ENCODE results near the gene NLRP3. TPM values are rescaled to one million over a fixed set of nuclear protein-coding genes. Genes with fewer than 3 reads are reported as not detected.
"Not testable (repeated sequence)": the region's sequence is repeated elsewhere in the genome, so short reads cannot be mapped to it uniquely, and the experiment has no call there.

The NLRP3 gene
- total RNA-seq, 1 donor: 18.0 TPM

DNA sequence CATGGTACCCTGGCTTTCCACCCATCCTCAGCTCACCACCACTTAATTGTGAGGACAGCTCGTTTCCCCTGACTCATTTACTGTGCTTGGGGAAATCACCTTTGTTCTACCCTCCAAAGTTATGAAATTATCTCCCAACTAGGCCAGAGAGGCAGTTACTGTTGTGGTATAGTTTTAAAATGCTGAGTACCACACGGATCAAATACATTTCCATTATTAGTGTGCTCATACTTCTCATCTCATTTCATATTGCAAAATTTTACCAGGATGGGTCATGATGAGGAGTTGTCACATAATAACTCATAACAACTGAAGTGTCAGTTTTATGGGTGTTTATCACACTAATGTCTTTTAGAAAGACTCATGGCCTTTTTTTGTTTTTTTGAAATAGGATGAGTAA, 51.2 kb downstream of the NLRP3 start:
- DNase-seq (ENCODE audit: low read depth in 2 of 3, low spot score in 2 of 3): no peak

DNA sequence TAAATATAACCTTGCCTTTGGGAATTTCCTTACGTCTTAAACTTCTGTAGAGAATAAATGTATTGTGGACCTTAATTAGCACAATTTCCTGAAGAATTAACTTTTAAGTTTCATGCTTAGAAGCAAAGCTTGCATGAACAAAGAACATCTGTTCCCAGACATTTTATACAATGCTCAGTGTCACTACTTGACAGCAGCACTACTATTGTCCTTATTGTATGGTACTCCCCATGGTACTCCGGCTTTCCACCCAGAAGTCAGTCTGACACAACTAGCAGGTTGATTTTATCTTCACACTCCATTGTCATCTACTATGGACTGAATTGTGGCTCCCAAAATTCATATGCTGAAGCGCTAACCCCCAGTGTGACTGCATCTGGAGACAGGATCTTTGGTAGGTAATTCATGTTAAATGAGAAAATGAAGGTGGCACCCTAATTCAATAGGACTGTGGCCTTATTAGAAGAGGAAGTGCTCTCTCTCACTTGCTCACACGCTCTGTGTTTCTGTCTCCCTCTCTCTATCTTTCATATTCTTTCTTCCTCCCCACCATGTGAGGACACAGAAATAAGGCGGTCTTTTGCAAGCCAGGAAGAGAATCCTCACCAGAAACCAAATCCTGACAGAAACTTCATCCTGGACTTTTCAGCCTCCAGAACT, 52.6 kb downstream of the NLRP3 start:
- DNase-seq (ENCODE audit: low read depth in 2 of 3, low spot score in 2 of 3): no peak

DNA sequence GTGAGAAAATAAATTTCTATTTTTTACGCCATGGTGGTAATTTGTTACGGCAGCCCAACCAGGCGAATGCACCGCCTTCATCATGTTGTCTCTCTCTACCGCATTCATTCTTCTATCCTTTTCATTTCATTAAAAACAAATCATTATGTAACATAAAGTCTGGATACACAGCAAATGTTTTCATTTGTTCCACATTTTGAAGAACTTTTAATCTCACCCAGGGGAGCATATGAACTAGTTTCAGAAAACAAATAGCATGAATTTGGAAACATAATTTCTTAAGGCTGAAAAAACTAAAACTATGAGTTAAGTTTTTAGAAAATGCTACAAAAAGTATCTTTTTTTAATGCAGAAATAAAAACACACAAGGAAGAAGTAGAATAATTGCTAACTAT, 53.2 kb downstream of the NLRP3 start:
- no peak for DNase-seq (ENCODE audit: low read depth in 2 of 3, low spot score in 2 of 3)

DNA sequence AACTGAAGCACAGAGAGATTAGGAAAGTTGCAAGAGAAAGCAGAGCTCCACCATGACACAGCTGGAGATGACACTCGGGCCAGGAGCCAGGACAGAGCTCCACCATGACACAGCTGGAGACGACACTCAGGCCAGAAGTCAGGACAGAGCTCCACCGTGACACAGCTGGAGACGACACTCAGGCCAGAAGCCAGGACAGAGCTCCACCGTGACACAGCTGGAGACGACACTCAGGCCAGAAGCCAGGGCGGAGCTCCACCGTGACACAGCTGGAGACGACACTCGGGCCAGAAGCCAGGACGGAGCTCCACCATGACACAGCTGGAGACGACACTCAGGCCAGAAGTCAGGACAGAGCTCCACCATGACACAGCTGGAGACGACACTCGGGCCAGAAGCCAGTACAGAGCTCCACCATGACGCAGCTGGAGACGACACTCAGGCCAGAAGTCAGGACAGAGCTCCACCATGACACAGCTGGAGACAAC, 55.0 kb downstream of the NLRP3 start:
- not testable (repeated sequence) for DNase-seq (ENCODE audit: low read depth in 2 of 3, low spot score in 2 of 3)

DNA sequence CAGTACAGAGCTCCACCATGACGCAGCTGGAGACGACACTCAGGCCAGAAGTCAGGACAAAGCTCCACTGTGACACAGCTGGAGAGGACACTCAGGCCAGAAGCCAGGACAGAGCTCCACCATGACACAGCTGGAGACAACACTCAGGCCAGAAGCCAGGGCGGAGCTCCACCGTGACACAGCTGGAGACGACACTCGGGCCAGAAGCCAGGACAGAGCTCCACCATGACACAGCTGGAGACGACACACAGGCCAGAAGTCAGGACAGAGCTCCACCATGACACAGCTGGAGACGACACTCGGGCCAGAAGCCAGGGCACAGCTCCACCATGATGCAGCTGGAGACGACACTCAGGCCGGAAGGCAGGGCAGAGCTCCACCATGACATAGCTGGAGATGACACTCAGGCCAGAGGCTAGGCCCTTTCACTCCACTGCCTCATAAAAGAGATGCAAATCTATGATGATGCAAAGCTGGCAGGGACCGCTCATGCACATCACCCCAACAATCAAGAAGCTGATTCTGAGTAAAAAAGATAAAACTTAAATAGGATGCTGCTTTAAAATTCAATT, 55.6 kb downstream of the NLRP3 start:
- no peak for DNase-seq (ENCODE audit: low read depth in 2 of 3, low spot score in 2 of 3)

DNA sequence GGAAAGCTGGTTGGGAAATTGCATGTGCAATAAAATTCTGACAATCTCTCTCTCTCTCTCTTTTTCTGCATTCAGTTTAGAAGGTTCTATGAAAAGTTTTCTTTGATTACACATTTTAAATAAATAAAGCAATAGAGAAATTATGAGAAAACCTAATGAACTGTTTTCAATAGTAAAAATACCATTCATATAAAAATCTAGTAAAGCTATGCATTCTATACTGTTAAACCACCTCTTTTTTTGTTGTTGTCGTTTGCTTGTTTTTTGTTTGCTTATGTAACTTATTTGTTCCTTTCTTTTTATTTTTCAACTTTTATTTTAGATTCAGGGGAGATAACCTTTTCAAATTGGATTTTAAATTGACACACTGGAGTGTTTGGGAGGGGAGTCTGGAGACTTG, 56.1 kb downstream of the NLRP3 start:
- DNase-seq (ENCODE audit: low read depth in 2 of 3, low spot score in 2 of 3): no peak

DNA sequence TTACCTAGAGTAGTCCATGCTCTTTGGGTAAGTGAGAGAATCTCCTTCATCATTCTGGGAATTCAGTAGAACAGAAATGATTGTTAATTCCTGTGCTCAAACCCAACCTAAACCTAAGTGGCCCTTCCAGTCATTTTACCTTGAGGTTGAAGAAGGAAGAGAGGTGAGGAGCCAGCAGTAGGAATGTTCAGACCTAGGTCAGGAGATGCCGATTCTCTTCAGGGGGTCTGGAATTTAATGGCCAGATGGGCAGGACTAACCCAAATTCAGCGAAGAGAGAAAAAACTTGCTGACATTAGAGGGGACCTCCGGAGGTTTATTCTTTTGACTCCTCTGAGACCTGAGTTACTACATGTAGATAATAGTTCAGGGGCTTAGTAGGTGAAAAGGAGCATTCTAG, 58.4 kb downstream of the NLRP3 start:
- no peak for DNase-seq (ENCODE audit: low read depth in 2 of 3, low spot score in 2 of 3)

DNA sequence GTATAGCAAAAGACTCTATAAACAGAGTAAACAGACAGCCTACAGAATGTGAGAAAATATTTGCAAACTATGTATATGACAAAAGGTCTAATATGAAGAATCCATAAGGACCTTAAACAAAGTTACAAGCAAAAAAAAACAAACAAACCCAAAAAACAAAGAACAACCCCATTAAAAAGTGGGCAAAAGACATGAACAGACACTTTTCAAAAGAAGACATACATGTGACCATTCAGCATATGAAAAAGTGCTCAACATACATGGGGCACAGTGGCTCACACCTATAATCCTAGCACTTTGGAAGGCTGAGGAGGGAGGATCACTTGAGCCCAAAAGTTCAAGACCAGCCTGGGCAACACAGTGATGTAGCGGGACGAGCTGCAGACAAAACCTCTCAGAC, 59.8 kb downstream of the NLRP3 start:
- DNase-seq (ENCODE audit: low read depth in 2 of 3, low spot score in 2 of 3): no peak

DNA sequence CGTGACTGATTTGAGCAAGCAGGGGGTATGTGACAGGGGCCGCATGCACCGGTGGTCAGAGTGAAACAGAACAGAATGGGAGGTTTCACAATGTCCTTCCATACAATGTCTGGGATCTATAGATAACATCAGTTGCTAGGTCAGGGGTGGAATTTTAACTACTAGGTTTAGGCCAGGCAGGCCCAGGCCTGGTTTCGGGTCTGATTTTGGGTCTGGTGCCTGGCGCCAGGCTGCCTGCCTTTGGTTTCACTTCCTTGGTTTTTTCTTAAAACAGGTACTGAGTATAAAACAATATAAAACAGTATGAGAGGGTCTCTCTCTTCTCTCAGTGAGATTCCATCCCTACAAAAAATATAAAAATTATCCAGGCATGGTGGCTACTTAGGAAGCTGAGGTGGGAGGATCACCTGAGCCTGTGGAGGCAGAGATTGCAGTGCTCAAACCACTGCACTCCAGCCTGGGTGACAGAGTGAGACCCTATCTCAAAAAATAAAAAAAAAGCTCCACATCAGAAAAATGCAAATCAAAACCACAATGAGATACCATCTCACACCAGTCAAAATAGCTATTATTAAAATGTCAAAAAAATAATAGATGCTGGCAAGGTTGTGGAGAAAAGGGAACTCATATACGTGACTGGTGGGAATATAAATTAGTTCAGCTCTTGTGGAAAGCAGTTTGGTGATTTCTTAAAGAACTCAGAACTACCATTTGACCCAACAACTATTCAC, 60.5 kb downstream of the NLRP3 start:
- DNase-seq (ENCODE audit: low read depth in 2 of 3, low spot score in 2 of 3): not testable (repeated sequence)

DNA sequence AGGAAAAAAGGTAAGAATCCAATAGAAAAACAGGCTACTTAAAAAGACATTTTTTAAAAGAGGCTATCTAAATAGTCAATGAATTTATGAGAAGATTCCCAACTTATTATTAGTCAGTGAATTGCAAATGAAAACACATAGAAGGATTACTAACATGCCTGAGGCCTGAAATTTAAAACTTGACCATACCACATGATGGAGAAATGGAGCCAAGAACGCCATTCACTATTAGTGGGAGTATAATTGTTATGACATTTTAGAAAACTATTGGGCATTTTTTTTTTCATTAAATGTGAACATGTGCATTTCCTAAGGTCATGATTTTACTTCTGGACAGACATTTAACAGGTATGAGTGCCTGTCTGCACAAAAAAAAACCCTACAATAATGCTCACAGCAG, 66.8 kb downstream of the NLRP3 start:
- DNase-seq (ENCODE audit: low read depth in 2 of 3, low spot score in 2 of 3): no peak

DNA sequence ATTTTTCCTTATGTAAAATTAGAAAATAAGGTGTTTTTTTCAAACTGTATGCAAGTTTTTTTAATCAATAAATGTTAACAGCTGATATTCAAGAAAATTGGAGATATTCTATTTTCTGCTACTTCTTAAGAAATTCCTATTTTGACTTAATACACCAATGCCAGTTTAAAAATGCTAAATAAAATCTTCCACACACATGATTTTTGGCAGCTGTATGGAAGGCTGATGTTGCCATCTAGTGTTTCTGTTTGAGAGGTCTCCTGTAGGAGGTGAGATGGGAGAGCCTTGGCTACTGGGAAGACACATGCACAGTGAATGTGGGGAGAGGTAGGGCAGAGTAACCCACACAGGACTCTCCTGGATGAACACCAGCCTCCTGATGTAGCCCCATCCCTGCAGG, 71.1 kb downstream of the NLRP3 start:
- peak; percentile 7 to 83 (median 54) for DNase-seq (ENCODE audit: low read depth in 2 of 3, low spot score in 2 of 3)

DNA sequence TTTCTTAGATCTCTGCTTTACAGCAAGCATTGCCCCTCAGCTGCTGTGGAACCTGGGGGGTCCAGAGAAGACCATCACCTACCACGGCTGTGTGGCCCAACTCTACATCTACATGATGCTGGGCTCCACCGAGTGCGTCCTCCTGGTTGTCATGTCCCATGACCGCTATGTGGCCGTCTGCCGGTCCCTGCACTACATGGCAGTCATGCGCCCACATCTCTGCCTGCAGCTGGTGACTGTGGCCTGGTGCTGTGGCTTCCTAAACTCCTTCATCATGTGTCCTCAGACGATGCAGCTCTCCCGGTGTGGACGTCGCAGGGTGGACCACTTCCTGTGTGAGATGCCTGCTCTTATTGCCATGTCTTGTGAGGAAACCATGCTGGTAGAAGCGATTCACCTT, 75.4 kb downstream of the NLRP3 start:
- peak in 1 of 3 donors; percentile 50 for DNase-seq (ENCODE audit: low read depth in 2 of 3, low spot score in 2 of 3)

DNA sequence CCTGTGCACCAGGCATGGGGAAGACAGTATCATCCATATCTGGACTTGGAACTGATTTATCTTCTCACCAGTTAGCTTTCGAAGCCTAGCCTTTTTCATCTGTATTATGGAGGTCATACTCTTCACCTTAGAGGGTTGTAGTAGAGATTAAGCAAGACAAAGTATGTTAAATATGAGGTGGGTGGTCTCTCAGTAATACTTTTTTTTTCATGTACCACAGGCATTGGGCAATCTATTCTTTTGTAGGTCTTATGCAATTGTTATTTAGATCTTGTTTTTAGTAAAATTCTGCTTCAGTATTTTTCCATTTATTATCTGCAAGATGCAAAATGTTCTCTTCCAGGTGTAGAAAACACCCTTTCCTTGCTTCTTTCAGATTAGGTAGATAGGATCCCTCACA, 77.1 kb downstream of the NLRP3 start:
- no peak for DNase-seq (ENCODE audit: low read depth in 2 of 3, low spot score in 2 of 3)

DNA sequence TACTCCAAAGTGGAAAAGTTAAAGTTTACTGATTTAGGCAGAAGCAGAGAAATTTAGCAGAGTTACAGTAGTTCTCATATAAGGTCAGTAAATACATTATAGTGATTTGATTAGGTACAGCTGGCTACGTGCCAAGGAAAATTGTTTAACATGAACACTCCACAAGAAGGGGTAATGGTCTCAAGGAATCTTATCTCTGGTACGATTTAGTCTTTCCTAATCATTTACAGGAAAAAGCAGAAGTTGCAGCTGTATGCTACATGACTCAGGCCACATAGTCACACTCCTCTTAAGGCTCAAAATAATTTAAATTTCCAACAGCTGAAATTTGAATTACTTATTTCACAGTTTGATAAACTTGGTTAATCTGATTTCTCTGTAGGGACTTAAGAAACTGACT, 78.8 kb downstream of the NLRP3 start:
- peak in 2 of 3 donors; percentile 51 to 72 for DNase-seq (ENCODE audit: low read depth in 2 of 3, low spot score in 2 of 3)

DNA sequence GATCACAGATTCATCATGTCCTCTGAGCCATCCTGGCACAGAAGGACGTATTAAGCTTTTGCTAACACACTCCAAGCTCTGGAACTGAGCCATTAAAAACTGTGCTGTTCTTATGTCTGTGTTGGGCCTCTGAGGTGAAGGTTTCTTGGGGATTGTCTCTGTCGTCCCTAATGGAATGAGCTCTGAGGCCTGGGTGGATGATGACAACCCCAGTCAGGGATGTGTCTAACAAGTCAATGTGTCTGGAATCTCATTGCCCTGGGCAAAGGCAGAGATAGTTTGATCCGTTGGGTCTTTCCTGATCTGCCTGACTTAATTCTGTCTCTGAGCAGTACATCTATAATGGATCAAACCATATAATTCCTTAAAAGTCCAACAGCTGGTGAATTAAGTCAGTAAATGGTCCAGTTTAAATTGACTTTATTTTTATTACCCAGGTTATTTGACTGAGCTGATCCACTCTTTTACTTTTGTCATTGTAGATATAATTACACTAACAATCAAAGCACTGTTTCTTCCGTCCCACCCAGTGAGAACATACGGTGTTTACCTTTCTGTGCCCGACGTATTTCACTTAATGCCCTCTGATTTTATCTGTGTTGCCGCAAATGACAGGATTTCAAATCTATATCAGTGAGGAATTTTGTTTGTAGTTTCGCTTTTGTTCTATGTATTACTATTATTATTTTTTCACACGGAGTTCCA, 80.8 kb downstream of the NLRP3 start:
- no peak for DNase-seq (ENCODE audit: low read depth in 2 of 3, low spot score in 2 of 3)

Other genes starting within 250 kb of the NLRP3 start
- gene ZNF124, start 244.2 kb upstream of the NLRP3 start, total RNA-seq: 46.9 TPM
- not detected for gene VN1R5, start 160.1 kb upstream of the NLRP3 start, total RNA-seq
- gene ZNF496, start 84.3 kb upstream of the NLRP3 start, total RNA-seq: 53.1 TPM
- not detected for gene OR2B11, start 41.9 kb downstream of the NLRP3 start, total RNA-seq
- 0.27 TPM for gene OR2C3, start 120.3 kb downstream of the NLRP3 start, total RNA-seq
- 16.4 TPM for gene GCSAML, start 133.0 kb downstream of the NLRP3 start, total RNA-seq
- gene OR2G2, start 172.2 kb downstream of the NLRP3 start, total RNA-seq: 0.27 TPM
- gene OR2G3, start 189.4 kb downstream of the NLRP3 start, total RNA-seq: 0.54 TPM

Measured in hematopoietic multipotent progenitor cell (in vitro differentiated cells).